ENCODE measurements around the gene IL17RE.
"Not testable (repeated sequence)": the region's sequence is repeated elsewhere in the genome, so short reads cannot be mapped to it uniquely, and the experiment has no call there.

IL17RE gene

GRCh38 chr3:9934993-9935392, 32.3 kb downstream of the IL17RE start:
- DNase-seq (ENCODE audit: low spot score): no peak

GRCh38 chr3:9935966-9936510, 33.4 kb downstream of the IL17RE start:
- no peak for DNase-seq (ENCODE audit: low spot score)

GRCh38 chr3:9937486-9938238, 35.0 kb downstream of the IL17RE start:
- DNase-seq (ENCODE audit: low spot score): no peak

- no peak for DNase-seq (ENCODE audit: low spot score)
Measured at GRCh38 chr3:9938966-9939365, 36.3 kb downstream of the IL17RE start.

GRCh38 chr3:9939906-9940305, 37.3 kb downstream of the IL17RE start:
- DNase-seq (ENCODE audit: low spot score): not testable (repeated sequence)

GRCh38 chr3:9940746-9941145, 38.1 kb downstream of the IL17RE start:
- DNase-seq (ENCODE audit: low spot score): no peak

GRCh38 chr3:9942164-9942563, 39.5 kb downstream of the IL17RE start:
- no peak for DNase-seq (ENCODE audit: low spot score)

- DNase-seq (ENCODE audit: low spot score): no peak
Measured at GRCh38 chr3:9942934-9943690, 40.5 kb downstream of the IL17RE start.

- DNase-seq (ENCODE audit: low spot score): no peak
Measured at GRCh38 chr3:9944271-9944670, 41.6 kb downstream of the IL17RE start.

GRCh38 chr3:9945358-9945757, 42.7 kb downstream of the IL17RE start:
- DNase-seq (ENCODE audit: low spot score): no peak

- DNase-seq (ENCODE audit: low spot score): peak; percentile 93
Measured at GRCh38 chr3:9946112-9947024, 43.7 kb downstream of the IL17RE start.

- peak; percentile 85 for DNase-seq (ENCODE audit: low spot score)
Measured at GRCh38 chr3:9947025-9947995, 44.7 kb downstream of the IL17RE start.

GRCh38 chr3:9948586-9948985, 45.9 kb downstream of the IL17RE start:
- no peak for DNase-seq (ENCODE audit: low spot score)

- DNase-seq (ENCODE audit: low spot score): no peak
Measured at GRCh38 chr3:9949115-9949514, 46.5 kb downstream of the IL17RE start.

- no peak for DNase-seq (ENCODE audit: low spot score)
Measured at GRCh38 chr3:9949626-9950025, 47.0 kb downstream of the IL17RE start.

GRCh38 chr3:9951126-9951525, 48.5 kb downstream of the IL17RE start:
- DNase-seq (ENCODE audit: low spot score): no peak

GRCh38 chr3:9951598-9951961, 48.9 kb downstream of the IL17RE start:
- DNase-seq (ENCODE audit: low spot score): no peak

GRCh38 chr3:9951962-9952805, 49.5 kb downstream of the IL17RE start, which contains the start of gene PRRT3:
PRRT3 (minus strand) TSS chr3:9952408; CDS start chr3:9950115, 2,293 bp downstream.
- DNase-seq (ENCODE audit: low spot score): peak; percentile 77

GRCh38 chr3:9955067-9955502, 52.4 kb downstream of the IL17RE start:
- DNase-seq (ENCODE audit: low spot score): peak; percentile 70

Data from iPS-NIHi11 (cell line).